OCI-LY1 (cell line): ENCODE data around the gene XYLT1.

Source experiments
- EZH2 ChIP-seq: fragments of 200-600 bp; sonication (generic), shearing (Covaris generic); IDR thresholded peaks from 2 replicates; pipeline ENCODE4 v1.8.0; 2017; ENCODE audit warnings: borderline replicate concordance, mixed run types, mild to moderate bottlenecking, antibody characterized with exemption, low read length, moderate library complexity, mixed read lengths
- TF ChIP-seq, protein P1 (sequence below): fragments of 200-600 bp; sonication (generic), shearing (Covaris generic); IDR thresholded peaks from 2 replicates; pipeline ENCODE4 v1.5.1; 2017; ENCODE audit warnings: mild to moderate bottlenecking, antibody characterized with exemption, low read length, moderate library complexity, mixed read lengths

DNA sequence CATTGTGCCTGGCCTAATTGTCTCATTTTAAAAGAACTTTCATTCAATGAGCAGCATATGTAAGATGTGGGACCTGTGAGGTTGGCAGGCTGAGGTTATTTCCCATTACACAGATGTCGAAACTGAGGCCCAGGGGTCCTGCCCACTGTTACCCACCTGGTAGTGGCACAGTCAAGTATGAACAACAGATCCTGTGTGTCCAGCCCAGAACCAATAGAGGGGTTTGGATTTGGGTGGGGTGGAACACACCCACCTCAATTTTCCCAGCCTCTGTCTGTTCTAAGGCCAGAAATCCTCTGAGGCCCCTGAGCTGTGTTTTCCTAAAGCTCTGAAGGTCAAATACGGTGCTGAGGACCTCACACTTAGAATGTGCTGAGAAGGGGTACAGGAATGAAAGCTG is 179.5 kb downstream of the XYLT1 start:
- TF ChIP-seq, protein P1, sequence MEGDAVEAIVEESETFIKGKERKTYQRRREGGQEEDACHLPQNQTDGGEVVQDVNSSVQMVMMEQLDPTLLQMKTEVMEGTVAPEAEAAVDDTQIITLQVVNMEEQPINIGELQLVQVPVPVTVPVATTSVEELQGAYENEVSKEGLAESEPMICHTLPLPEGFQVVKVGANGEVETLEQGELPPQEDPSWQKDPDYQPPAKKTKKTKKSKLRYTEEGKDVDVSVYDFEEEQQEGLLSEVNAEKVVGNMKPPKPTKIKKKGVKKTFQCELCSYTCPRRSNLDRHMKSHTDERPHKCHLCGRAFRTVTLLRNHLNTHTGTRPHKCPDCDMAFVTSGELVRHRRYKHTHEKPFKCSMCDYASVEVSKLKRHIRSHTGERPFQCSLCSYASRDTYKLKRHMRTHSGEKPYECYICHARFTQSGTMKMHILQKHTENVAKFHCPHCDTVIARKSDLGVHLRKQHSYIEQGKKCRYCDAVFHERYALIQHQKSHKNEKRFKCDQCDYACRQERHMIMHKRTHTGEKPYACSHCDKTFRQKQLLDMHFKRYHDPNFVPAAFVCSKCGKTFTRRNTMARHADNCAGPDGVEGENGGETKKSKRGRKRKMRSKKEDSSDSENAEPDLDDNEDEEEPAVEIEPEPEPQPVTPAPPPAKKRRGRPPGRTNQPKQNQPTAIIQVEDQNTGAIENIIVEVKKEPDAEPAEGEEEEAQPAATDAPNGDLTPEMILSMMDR: no peak
- TF ChIP-seq EZH2: no peak
